ENCODE measurements around the gene RREB1. TPM values are rescaled to one million over a fixed set of nuclear protein-coding genes. Genes with fewer than 3 reads are reported as not detected.

Gene RREB1
- total and polyA plus RNA-seq, 5 experiments from 2014 or later = 2.5 to 53.0 (median 5.8) TPM

DNA sequence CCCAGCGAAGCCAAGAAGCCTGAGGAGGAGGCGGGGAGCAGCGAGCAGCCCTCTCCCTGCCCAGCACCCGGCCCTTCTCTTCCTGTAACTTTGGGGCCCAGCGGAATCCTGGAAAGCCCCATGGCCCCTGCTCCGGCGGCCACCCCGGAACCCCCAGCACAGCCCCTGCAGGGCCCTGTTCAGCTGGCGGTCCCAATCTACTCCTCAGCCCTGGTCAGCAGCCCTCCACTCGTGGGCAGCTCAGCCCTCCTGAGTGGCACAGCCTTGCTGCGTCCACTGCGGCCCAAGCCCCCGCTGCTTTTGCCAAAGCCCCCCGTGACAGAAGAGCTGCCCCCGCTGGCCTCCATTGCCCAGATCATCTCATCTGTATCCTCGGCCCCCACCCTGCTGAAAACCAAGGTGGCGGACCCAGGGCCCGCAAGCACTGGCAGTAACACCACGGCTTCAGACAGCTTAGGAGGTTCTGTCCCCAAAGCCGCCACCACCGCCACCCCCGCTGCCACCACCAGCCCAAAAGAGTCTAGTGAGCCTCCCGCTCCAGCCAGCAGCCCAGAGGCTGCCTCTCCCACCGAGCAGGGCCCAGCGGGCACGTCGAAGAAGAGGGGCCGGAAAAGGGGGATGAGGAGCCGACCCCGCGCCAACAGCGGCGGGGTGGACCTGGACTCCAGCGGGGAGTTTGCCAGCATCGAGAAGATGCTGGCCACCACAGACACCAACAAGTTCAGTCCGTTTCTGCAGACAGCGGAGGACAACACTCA lies 123.4 kb downstream of the RREB1 start:
- DNase-seq = no peak
- no peak for ATAC-seq
- H3K27me3 Mint-ChIP-seq = no peaks in the 10 kb centered on the region
- no peaks in the 10 kb centered on the region for H3K9me3 Mint-ChIP-seq
- H3K4me1 Mint-ChIP-seq = peaks cover 6 to 21% (median 14%) of the 10 kb centered on the region in 4 donors
- peaks cover 0 to 90% (median 30%) of the 10 kb centered on the region in 3 donors for H3K36me3 Mint-ChIP-seq
- H3K4me3 Mint-ChIP-seq = no peak overlapping the region
- POLR2A ChIA-PET = no interaction called here
- H3K27ac Mint-ChIP-seq = no peak overlapping the region

DNA sequence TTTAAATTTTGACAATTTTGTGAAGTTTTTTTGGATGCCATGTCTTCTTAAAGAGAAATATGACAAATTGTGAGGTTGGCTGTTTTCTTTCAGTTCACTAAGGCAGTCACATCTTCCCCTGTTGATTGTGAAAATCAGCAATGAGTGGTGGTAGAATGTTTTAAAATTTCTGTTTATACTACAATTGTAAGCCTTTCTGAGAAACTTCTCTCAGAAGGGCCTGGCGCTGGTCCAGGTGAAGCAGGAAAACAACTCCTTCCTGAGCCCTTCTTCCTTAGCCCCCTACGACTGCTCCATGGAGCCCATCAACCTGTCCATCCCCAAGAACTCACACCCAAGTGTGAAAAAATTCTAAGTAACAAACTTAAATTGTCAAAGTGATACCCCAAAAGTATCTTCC lies 124.6 kb downstream of the RREB1 start:
- Mint-ChIP-seq H3K4me1 (peaks cover 6 to 27% (median 14%) of the 10 kb centered on the region in 4 donors), H3K4me3 (peak overlapping the region in 1 of 10 donors; percentile 45), H3K27ac (peak overlapping the region in 5 of 10 donors; percentile 38 to 76 (median 61))

DNA sequence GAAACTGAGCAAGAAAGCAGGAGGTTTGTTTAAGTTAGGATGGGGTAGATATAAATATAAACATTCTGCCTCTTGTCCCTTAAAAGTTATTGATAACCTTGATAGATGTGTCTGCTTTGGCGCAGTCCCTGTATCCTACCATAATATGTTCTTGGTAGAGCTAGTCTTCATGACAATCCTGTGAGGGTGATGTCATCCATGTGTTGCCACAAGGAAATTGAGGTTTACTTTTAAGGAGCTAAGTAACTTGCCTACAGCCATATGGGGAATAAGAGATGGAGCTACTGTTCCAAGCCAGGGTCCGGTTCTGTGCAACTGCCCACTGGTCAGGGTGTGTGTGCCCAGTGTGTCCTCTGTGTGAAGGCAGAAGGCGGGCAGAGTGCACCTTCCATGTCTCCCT lies 126.8 kb downstream of the RREB1 start:
- Mint-ChIP-seq H3K4me3 (no peak overlapping the region), H3K27ac (peak overlapping the region in 5 of 10 donors; percentile 50 to 87 (median 65)), H3K4me1 (peaks cover 15 to 32% (median 19%) of the 10 kb centered on the region in 4 donors), H3K9me3 (no peaks in the 10 kb centered on the region), H3K36me3 (peaks cover 0 to 70% (median 12%) of the 10 kb centered on the region in 3 donors), H3K27me3 (no peaks in the 10 kb centered on the region)
- POLR2A ChIA-PET = interaction anchor here (0.6 kb wide), 1 partner anchor 576 kb away, joined by 3 read pairs; no protein-coding TSS in a partner anchor
- DNase-seq (no peak), ATAC-seq (no peak)

More for the DNA sequence above, 124.6 kb downstream of the RREB1 start:
- Mint-ChIP-seq H3K36me3 (peaks cover 0 to 85% (median 24%) of the 10 kb centered on the region in 3 donors), H3K9me3 (no peaks in the 10 kb centered on the region), H3K27me3 (no peaks in the 10 kb centered on the region)
- ATAC-seq = no peak
- DNase-seq = no peak
- POLR2A ChIA-PET = no interaction called here

DNA sequence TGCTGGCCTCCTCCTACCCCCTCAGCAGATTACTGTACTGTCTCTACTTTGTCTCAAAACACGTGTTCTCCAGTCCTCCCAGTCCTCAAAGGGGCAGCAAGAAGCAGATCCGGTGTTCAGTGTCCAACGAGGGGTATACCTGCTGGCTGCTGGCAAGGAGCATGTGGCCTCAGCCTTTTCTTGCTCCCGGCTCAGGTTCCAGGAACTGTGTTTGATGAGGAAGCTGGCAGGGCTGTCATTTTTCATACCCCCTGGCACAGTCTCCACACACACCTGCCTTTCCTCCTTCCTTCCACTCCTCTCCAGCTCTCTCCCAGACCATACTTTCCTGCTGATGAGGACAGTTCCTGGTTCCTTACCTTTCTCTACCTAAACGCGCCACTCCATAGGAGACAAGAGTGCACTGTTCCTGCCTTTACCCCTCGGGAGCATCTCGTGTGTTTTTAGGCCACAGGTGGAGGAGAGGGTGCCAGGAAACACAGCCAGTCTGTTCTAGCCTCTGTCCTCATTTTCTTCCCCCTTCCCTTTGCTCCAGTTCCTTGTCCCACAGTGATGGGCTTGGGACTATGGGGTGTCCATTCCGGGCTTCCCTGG lies 128.0 kb downstream of the RREB1 start:
- H3K27ac Mint-ChIP-seq = peak overlapping the region in 7 of 10 donors; percentile 8 to 86 (median 61)
- DNase-seq = no peak
- no peaks in the 10 kb centered on the region for H3K27me3 Mint-ChIP-seq
- H3K9me3 Mint-ChIP-seq = no peaks in the 10 kb centered on the region
- POLR2A ChIA-PET = no interaction called here
- peaks cover 13 to 32% (median 19%) of the 10 kb centered on the region in 4 donors for H3K4me1 Mint-ChIP-seq
- no peak for ATAC-seq
- H3K4me3 Mint-ChIP-seq = no peak overlapping the region
- peaks cover 0 to 69% (median 10%) of the 10 kb centered on the region in 3 donors for H3K36me3 Mint-ChIP-seq

DNA sequence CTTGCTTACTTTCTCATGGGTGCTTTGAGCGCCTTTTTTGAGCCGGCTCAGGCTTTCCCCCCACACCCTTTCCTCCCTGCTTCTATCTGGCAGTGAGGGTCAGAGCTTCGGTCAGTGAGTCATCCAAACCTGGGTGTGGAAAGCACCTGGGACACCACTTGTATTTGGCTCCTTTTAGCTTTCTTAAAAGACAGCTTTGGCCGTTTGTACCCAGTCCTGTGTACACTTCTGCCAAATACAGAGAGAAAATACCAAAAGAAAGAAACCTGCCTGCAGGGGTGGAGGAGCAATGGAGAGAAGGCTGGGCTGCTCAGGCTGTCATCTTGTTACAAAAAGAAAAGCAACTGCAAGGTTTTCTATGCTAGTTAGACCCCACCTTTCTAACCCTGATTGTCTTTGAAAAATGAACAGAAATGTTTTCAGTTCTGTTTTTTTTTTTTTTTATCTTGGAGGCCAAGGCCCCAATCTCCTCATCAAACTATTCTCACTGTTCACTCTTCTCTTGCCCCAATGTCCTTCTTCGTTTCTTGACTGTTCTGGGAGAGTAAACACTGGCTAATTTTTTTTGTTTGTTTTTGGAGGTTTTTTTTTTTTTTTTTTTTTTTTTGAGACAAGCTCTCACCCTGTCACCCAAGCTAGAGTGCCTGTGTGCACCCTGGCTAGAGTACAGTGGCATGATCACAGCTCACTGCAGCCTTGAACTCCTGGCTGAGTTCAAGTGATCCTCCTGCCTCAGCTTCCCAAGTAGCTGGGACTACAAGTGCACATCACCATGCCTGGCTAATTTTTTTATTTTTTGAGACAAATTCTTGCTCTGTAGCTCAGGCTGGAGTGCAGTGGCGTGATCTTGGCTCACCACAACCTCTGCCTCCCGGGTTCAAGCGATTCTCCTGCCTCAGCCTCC lies 128.8 kb downstream of the RREB1 start:
- peaks cover 0 to 68% (median 8%) of the 10 kb centered on the region in 3 donors for H3K36me3 Mint-ChIP-seq
- peaks cover 13 to 31% (median 25%) of the 10 kb centered on the region in 4 donors for H3K4me1 Mint-ChIP-seq

DNA sequence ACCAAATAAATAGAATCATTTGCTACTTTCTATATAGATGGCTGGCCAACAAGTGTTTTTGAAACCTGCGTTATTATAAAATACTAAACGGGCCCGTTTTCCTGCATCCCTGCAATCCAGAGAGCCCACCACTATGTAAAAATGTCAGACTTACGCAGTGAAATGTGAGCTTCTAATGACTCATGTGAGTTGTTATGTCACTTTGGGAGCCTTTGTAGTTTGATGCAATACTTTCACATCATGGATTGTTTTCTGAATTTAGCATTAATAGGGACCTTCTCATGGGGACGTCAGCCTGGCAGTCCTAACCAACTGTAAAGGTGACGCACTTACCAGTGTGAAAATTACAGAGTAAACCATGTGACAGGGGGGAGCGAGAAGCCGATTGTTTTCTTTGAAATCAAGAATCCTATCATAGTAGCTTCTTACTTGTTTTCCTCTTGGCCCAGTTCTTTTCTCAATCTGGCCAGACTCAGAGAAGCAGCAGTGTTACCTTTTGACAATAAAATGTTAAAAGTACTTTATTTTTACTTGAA lies 130.0 kb downstream of the RREB1 start:
- POLR2A ChIA-PET = no interaction called here
- Mint-ChIP-seq H3K27me3 (no peaks in the 10 kb centered on the region), H3K9me3 (no peaks in the 10 kb centered on the region), H3K4me3 (no peak overlapping the region), H3K4me1 (peaks cover 13 to 31% (median 25%) of the 10 kb centered on the region in 4 donors), H3K36me3 (peaks cover 0 to 57% (median 2%) of the 10 kb centered on the region in 3 donors), H3K27ac (peak overlapping the region in 2 of 10 donors; percentile 11 to 58)
- no peak for ATAC-seq
- no peak for DNase-seq

More for the DNA sequence above, 128.8 kb downstream of the RREB1 start:
- DNase-seq (no peak), ATAC-seq (no peak)
- POLR2A ChIA-PET = no interaction called here
- peak overlapping the region in 7 of 10 donors; percentile 14 to 86 (median 44) for H3K27ac Mint-ChIP-seq
- no peak overlapping the region for H3K4me3 Mint-ChIP-seq
- H3K9me3 Mint-ChIP-seq = no peaks in the 10 kb centered on the region
- no peaks in the 10 kb centered on the region for H3K27me3 Mint-ChIP-seq

DNA sequence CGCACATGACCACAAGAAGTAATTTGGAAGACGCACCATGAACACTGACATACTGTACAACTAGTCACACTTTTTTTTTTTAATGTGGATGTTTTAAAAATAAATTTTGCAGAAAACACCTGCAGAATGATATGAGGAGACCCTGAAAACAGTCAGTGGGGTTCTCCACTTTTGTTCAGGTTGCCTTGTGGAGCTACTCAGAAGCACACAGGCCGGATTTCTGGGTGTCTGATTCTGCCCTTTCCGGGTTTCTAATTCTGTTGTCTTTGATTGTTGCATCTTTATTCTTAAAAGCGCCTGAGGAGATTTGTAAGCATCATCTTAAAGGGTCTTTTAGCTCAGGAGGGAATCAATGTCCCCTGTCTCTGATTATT lies 130.8 kb downstream of the RREB1 start:
- Mint-ChIP-seq H3K4me1 (peaks cover 19 to 39% (median 32%) of the 10 kb centered on the region in 4 donors), H3K9me3 (no peaks in the 10 kb centered on the region), H3K4me3 (no peak overlapping the region), H3K27me3 (no peaks in the 10 kb centered on the region), H3K27ac (peak overlapping the region in 6 of 10 donors; percentile 31 to 76 (median 50)), H3K36me3 (peaks cover 0 to 57% (median 2%) of the 10 kb centered on the region in 3 donors)
- no peak for DNase-seq
- POLR2A ChIA-PET = interaction anchor here (0.6 kb wide), 1 partner anchor 376 kb away, joined by 3 read pairs; no protein-coding TSS in a partner anchor
- ATAC-seq = no peak

DNA sequence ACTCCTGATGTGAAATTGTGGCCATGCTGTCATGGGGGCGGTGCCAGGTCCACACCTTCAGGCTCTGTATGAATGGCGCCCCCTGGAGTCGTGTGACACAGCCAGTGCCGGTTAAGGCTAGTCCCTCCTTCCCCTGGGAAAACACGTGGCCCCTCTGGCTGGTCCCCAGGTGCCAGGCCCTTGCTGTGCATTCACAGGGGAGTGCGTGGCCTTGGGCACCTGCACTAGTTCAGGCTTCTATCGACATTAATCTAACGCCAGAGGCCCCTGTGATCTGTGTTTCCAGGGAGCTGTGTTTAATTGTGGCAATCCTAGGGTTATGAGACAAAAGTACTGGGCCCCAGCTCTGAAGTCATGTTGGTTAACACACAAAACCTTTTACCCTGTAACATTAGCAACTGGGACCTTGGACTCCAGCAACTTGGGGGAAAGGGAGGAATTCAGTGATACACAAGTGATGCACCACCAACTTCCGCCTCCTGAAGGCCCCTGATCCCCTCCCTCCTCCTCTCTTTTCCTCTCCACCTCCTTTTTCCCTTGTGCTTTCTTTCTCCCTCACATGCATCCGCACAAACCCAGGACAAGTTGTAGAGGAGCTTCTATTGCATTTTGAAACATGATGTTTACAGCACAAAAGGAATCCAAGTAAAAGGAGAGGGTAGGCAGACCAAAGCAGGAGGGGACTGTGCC lies 131.3 kb downstream of the RREB1 start:
- Mint-ChIP-seq H3K9me3 (no peaks in the 10 kb centered on the region), H3K27me3 (no peaks in the 10 kb centered on the region), H3K4me1 (peaks cover 18 to 37% (median 33%) of the 10 kb centered on the region in 4 donors), H3K4me3 (no peak overlapping the region), H3K27ac (peak overlapping the region in 8 of 10 donors; percentile 31 to 77 (median 57)), H3K36me3 (peaks cover 0 to 55% (median 2%) of the 10 kb centered on the region in 3 donors)
- ATAC-seq (peak; percentile 75 to 79), DNase-seq (peak; percentile 46 to 86 (median 64))
- POLR2A ChIA-PET = interaction anchor here (0.6 kb wide), 1 partner anchor 376 kb away, joined by 3 read pairs; no protein-coding TSS in a partner anchor

DNA sequence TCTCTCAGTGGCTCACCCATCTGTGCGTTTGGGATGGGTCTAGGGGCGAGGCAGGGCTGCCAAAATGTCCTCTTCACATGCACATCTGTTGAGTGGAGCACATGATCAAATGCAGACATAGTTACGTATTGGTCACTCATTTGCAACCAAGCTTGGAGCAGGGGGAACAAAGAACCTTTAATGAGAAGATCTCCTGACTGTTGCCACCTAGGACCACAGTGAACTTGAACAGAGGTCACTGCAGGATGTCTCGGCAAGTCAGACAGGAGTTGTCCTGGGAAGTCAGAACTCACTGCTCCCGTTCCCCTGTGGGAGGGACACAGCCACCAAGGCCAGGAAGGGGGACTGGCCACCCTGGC lies 131.8 kb downstream of the RREB1 start:
- peak overlapping the region in 5 of 10 donors; percentile 12 to 54 (median 35) for H3K27ac Mint-ChIP-seq
- H3K27me3 Mint-ChIP-seq = no peaks in the 10 kb centered on the region
- no peak overlapping the region for H3K4me3 Mint-ChIP-seq
- no peaks in the 10 kb centered on the region for H3K9me3 Mint-ChIP-seq
- no peak for ATAC-seq
- peaks cover 0 to 52% (median 2%) of the 10 kb centered on the region in 3 donors for H3K36me3 Mint-ChIP-seq
- POLR2A ChIA-PET = no interaction called here
- DNase-seq = no peak
- H3K4me1 Mint-ChIP-seq = peaks cover 18 to 36% (median 31%) of the 10 kb centered on the region in 4 donors

DNA sequence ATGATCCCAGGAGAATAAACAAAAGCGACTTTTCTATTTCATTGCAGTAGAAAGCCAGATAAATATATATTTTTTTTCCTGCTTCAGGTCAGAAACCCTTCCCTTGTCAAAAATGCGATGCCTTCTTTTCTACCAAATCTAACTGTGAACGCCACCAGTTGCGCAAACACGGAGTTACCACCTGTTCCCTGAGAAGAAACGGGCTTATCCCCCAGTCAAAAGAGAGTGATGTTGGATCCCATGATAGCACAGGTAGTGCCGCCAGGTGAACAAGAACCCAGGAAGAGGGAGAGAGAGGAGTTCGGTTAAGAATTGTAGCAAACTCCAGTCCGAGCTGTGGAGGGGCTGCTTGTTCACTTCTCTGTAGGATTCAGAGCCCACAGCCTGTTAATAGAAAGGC lies 132.6 kb downstream of the RREB1 start:
- Mint-ChIP-seq H3K27me3 (no peaks in the 10 kb centered on the region), H3K36me3 (peaks cover 0 to 44% (median 0%) of the 10 kb centered on the region in 3 donors), H3K4me3 (no peak overlapping the region), H3K27ac (peak overlapping the region in 4 of 10 donors; percentile 2 to 78 (median 70)), H3K4me1 (peaks cover 18 to 36% (median 31%) of the 10 kb centered on the region in 4 donors), H3K9me3 (no peaks in the 10 kb centered on the region)
- POLR2A ChIA-PET = no interaction called here
- DNase-seq (no peak), ATAC-seq (no peak)

DNA sequence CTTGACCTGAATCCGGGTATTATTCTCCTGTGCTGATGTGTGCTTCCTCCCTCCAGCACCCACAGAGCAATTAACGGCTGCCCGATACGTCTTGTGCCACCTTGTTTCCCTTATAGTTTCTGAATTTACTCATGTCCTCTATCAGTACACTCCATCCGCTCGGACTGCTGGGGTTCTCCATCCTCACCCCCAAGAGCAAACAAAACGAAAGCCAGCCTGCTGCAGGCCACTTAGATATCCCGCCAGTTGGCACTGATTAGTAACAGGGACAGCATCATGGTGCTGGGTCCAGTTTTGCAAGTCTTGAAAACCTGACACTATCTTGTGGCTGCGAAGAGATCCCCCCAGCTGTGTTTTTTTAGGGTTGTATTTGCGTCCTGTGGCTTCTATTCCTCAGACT lies 133.4 kb downstream of the RREB1 start:
- no peak overlapping the region for H3K4me3 Mint-ChIP-seq
- H3K27me3 Mint-ChIP-seq = no peaks in the 10 kb centered on the region
- DNase-seq (no peak), ATAC-seq (no peak)
- H3K9me3 Mint-ChIP-seq = no peaks in the 10 kb centered on the region
- peaks cover 15 to 36% (median 29%) of the 10 kb centered on the region in 4 donors for H3K4me1 Mint-ChIP-seq
- POLR2A ChIA-PET = no interaction called here
- peak overlapping the region in 8 of 10 donors; percentile 2 to 86 (median 67) for H3K27ac Mint-ChIP-seq
- H3K36me3 Mint-ChIP-seq = peaks cover 0 to 42% (median 0%) of the 10 kb centered on the region in 3 donors
